Calu3 (cell line): ENCODE results near the gene WDPCP. TPM values are rescaled to one million over a fixed set of nuclear protein-coding genes. Genes with fewer than 3 reads are reported as not detected.

Experiments
- BruUV-seq: library from RNA; stranded (reverse); fragments of 400-500 nt; replicated peaks from 2 replicates; lab custom pipeline; 2021; lab: Mats Ljungman, UMichigan
- CTCF ChIA-PET: fragments of 300-600 bp; sonication (Branson Sonifier 250); formaldehyde crosslinking; loops from one replicate; lab custom pipeline; 2022; ENCODE audit warnings: antibody characterized with exemption; lab: Charles Lee
- DNase-seq: peaks from one replicate; pipeline ENCODE4 v3.0.0; 2022
- H3K27ac Mint-ChIP-seq: one replicate; pipeline ENCODE4 v1.8.0; 2022; ENCODE audit warnings: mixed read lengths; ENCODE audit not compliant: unreplicated experiment
- H3K27me3 Mint-ChIP-seq: one replicate; pipeline ENCODE4 v1.8.0; 2022; ENCODE audit warnings: mixed read lengths; ENCODE audit not compliant: unreplicated experiment
- H3K36me3 Mint-ChIP-seq: one replicate; pipeline ENCODE4 v1.8.0; 2022; ENCODE audit warnings: mild to moderate bottlenecking, moderate library complexity, mixed read lengths; ENCODE audit not compliant: insufficient read depth, unreplicated experiment
- H3K4me1 Mint-ChIP-seq: one replicate; pipeline ENCODE4 v1.8.0; 2022; ENCODE audit warnings: mild to moderate bottlenecking, low read depth, mixed read lengths; ENCODE audit not compliant: unreplicated experiment
- H3K4me3 Mint-ChIP-seq: one replicate; pipeline ENCODE4 v1.8.0; 2022; ENCODE audit warnings: mild to moderate bottlenecking, low read depth, moderate library complexity, mixed read lengths; ENCODE audit not compliant: unreplicated experiment
- H3K9me3 Mint-ChIP-seq: one replicate; pipeline ENCODE4 v1.8.0; 2022; ENCODE audit warnings: low read depth, mixed read lengths; ENCODE audit not compliant: unreplicated experiment
- intact Hi-C: fragments of 100-400 bp; cut with micrococcal nuclease; formaldehyde crosslinking; loops from one replicate; pipeline ENCODE4 v1.10.0; 2022; ENCODE audit not compliant: unreplicated experiment
- total RNA-seq: library from RNA; stranded (reverse); gene quantifications from 2 replicates; pipeline ENCODE4 v1.2.3, GENCODE V29; 2022
- TF ChIP-seq, protein P1 (sequence below): fragments of 200-600 bp; IDR thresholded peaks from one replicate; pipeline ENCODE4 v1.8.0; 2022; ENCODE audit warnings: antibody characterized with exemption; ENCODE audit not compliant: unreplicated experiment

WDPCP gene
- total RNA-seq, 1 experiment from 2014 or later: 9.0 TPM

DNA sequence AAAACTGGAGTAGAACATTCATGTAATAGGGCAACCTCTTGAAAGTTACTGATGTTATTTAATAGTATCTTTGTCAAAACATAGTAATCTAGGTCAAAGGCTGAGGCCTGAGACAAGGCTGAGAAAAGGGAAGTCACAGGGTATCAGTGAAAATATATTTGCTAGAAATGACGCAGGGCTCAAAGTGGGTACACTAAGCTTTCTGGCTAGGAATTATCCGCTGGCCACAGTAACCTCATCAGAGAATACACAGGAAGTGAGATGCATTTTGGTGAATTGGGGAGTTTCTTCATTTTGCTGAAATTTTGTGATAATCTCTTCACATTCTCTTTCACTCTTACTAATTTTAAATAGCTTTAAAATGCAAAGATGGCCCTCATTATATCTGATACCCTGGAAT is 330.8 kb downstream of the WDPCP start:
- intact Hi-C loops: no loop called here
- no peaks in the 10 kb centered on the region for H3K27me3 Mint-ChIP-seq
- H3K4me3 Mint-ChIP-seq: no peak overlapping the region
- no peak overlapping the region for H3K27ac Mint-ChIP-seq
- CTCF ChIA-PET: no interaction called here
- BruUV-seq: no TSS peak
- H3K36me3 Mint-ChIP-seq: no peaks in the 10 kb centered on the region
- no peaks in the 10 kb centered on the region for H3K4me1 Mint-ChIP-seq
- H3K9me3 Mint-ChIP-seq: peaks cover 1% of the 10 kb centered on the region
- TF ChIP-seq, protein P1, sequence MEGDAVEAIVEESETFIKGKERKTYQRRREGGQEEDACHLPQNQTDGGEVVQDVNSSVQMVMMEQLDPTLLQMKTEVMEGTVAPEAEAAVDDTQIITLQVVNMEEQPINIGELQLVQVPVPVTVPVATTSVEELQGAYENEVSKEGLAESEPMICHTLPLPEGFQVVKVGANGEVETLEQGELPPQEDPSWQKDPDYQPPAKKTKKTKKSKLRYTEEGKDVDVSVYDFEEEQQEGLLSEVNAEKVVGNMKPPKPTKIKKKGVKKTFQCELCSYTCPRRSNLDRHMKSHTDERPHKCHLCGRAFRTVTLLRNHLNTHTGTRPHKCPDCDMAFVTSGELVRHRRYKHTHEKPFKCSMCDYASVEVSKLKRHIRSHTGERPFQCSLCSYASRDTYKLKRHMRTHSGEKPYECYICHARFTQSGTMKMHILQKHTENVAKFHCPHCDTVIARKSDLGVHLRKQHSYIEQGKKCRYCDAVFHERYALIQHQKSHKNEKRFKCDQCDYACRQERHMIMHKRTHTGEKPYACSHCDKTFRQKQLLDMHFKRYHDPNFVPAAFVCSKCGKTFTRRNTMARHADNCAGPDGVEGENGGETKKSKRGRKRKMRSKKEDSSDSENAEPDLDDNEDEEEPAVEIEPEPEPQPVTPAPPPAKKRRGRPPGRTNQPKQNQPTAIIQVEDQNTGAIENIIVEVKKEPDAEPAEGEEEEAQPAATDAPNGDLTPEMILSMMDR: no peak
- no peak for DNase-seq

DNA sequence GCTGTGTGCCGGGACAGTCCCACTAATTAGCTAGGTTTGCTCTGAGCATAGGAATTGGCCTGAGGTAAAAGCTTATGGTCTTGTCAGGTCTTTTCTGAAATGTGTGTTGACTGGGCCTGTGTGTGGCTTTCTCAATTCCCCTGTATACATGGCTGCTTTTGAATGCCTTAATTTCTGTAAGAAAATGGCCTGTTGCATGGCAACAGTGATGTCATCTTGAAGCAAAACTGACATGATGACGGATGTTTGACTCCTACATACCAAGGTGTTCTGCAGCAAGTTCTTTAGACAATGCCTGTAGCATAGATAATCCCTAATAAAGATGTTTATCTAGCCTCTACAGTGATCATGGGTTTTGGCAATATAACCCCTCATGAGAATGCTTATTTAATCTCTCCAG is 339.1 kb downstream of the WDPCP start:
- no TSS peak for BruUV-seq
- DNase-seq: no peak
- H3K9me3 Mint-ChIP-seq: peaks cover 2% of the 10 kb centered on the region
- H3K27me3 Mint-ChIP-seq: no peaks in the 10 kb centered on the region
- CTCF ChIA-PET: no interaction called here
- intact Hi-C loops: no loop called here
- H3K4me3 Mint-ChIP-seq: no peak overlapping the region
- TF ChIP-seq, protein P1: no peak
- H3K27ac Mint-ChIP-seq: no peak overlapping the region
- H3K36me3 Mint-ChIP-seq: no peaks in the 10 kb centered on the region
- no peaks in the 10 kb centered on the region for H3K4me1 Mint-ChIP-seq

DNA sequence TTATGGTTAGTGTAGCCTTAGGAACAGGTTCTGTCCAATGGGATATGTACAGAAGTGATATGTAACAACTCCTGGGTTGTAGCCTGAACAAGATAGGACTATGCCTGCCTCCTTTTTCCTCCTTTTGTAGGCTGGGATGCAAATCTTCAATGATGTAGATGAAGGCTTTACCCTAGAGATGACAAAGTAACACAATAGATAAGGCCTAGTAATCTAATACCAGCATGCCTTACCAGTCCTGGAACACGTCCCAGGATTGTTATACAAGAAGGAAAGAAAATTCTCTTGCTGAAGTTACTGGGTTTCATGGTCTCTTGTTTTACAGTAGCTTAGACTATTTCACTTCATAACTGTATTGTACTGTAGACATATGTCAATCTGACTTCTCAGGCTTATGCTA is 345.5 kb downstream of the WDPCP start:
- Mint-ChIP-seq H3K9me3 (no peaks in the 10 kb centered on the region), H3K4me1 (no peaks in the 10 kb centered on the region), H3K36me3 (no peaks in the 10 kb centered on the region), H3K27me3 (no peaks in the 10 kb centered on the region), H3K27ac (no peak overlapping the region), H3K4me3 (no peak overlapping the region)
- CTCF ChIA-PET: no interaction called here
- BruUV-seq: no TSS peak
- TF ChIP-seq, protein P1: no peak
- intact Hi-C loops: no loop called here
- DNase-seq: no peak

DNA sequence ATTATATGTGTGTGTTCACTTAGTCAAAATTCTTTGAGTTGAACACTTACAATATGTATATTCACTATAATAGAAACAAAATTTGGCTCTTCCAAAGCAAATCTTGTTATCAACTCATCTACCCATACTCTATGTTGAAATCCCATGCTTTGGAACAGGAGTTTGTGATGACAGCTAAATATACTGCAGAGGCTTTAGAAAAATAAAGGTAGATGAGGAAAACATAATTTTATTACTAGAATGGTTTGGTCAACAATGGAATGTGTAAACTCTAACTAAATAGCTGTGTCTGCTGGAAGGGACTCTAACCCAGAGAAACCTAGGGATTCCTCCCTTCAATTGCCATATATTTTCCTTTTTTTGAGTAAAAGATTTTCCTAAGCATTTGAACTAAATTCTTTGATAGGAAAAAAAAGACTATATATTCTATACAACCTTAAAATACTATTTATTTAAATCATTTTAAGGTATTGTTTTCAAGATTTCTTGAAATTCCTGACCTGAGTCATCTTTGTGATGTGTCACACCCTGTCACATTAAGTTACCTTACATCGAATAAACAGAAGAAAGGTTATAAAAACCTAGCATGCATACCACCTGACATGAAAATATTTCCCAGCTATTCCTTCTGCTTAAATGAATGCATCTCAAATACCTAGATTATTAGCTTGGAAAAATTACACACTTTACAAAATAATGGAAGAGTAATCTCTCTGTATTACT is 362.2 kb downstream of the WDPCP start:
- DNase-seq: no peak
- H3K27ac Mint-ChIP-seq: no peak overlapping the region
- no peaks in the 10 kb centered on the region for H3K9me3 Mint-ChIP-seq
- intact Hi-C loops: no loop called here
- H3K27me3 Mint-ChIP-seq: no peaks in the 10 kb centered on the region
- H3K4me1 Mint-ChIP-seq: no peaks in the 10 kb centered on the region
- H3K4me3 Mint-ChIP-seq: no peak overlapping the region
- no TSS peak for BruUV-seq
- TF ChIP-seq, protein P1: no peak
- CTCF ChIA-PET: interaction anchor here (0.6 kb wide), 1 partner anchor 112 kb away, joined by 4 read pairs; no protein-coding TSS in a partner anchor
- H3K36me3 Mint-ChIP-seq: no peaks in the 10 kb centered on the region
